Measurements from ENCODE around the gene MATN1.

GRCh38 chr1:30724655-30725421 lies 1.5 kb upstream of the MATN1 start:
- no peak for TF ChIP-seq CTCF (optimal IDR thresholded peaks at IDR 0.05 in 1 of 3, IDR thresholded peaks at IDR 0.05 in 1 of 3, conservative IDR thresholded peaks at IDR 0.05 in 1 of 3; ENCODE audit: extremely low read depth in 1 of 3, insufficient read depth in 2 of 3, low read length in 3 of 3)
- no peak for TF ChIP-seq EZH2 (IDR thresholded peaks at IDR 0.05; ENCODE audit: low read length)

Measured in keratinocyte (primary cell).